Activated CD8-positive, alpha-beta T cell treated with anti-CD3 and anti-CD28 coated beads for 36 hours (primary cell): ENCODE data around the gene PATJ. TPM values are rescaled to one million over a fixed set of nuclear protein-coding genes. Genes with fewer than 3 reads are reported as not detected.
"Not testable (repeated sequence)": the region's sequence is repeated elsewhere in the genome, so short reads cannot be mapped to it uniquely, and the experiment has no call there.

Experiments used
- ATAC-seq: fragments of 200-7000 bp; cut with Tn5 transposase; one replicate; pipeline ENCODE4 v1.10.0; 2021; ENCODE audit warnings: mild to moderate bottlenecking, moderate library complexity
- CTCF ChIA-PET: fragments of 350-600 bp; sonication (Branson Sonifier 250); formaldehyde crosslinking; loops from one replicate; lab custom pipeline; 2021; ENCODE audit warnings: antibody characterized with exemption; lab: Charles Lee
- POLR2A ChIA-PET: fragments of 350-600 bp; sonication (Branson Sonifier 250); formaldehyde crosslinking; loops from one replicate; lab custom pipeline; 2021; ENCODE audit warnings: antibody characterized with exemption; lab: Charles Lee
- DNase-seq: peaks from one replicate; pipeline ENCODE4 v3.0.0-alpha.2; 2020
- H3K27ac Mint-ChIP-seq: one replicate; pipeline ENCODE4 v1.8.0; 2021; ENCODE audit warnings: mild to moderate bottlenecking, mixed read lengths
- H3K27me3 Mint-ChIP-seq: one replicate; pipeline ENCODE4 v1.8.0; 2021; ENCODE audit warnings: mixed read lengths
- H3K36me3 Mint-ChIP-seq: one replicate; pipeline ENCODE4 v1.8.0; 2021; ENCODE audit warnings: low read depth, mixed read lengths
- H3K4me1 Mint-ChIP-seq: one replicate; pipeline ENCODE4 v1.8.0; 2021; ENCODE audit warnings: low read depth, mixed read lengths
- H3K4me3 Mint-ChIP-seq: one replicate; pipeline ENCODE4 v1.8.0; 2021; ENCODE audit warnings: mild to moderate bottlenecking, moderate library complexity, mixed read lengths
- H3K9me3 Mint-ChIP-seq: one replicate; pipeline ENCODE4 v1.8.0; 2021; ENCODE audit warnings: mixed read lengths
- CTCF ChIP-seq: fragments of 200-600 bp; IDR thresholded peaks from one replicate; pipeline ENCODE4 v1.8.0; 2022; ENCODE audit warnings: antibody characterized with exemption, mild to moderate bottlenecking
- intact Hi-C: fragments of 100-400 bp; cut with micrococcal nuclease; formaldehyde crosslinking; loops from one replicate; pipeline ENCODE4 v1.10.0; 2022
- total RNA-seq, 2 experiments: library from RNA; stranded (reverse); gene quantifications; one replicate each; pipeline ENCODE4 v1.2.3, GENCODE V29; 2021

Gene PATJ
- total RNA-seq, 2 experiments from 2014 or later, result 8.1 to 9.2 TPM

DNA sequence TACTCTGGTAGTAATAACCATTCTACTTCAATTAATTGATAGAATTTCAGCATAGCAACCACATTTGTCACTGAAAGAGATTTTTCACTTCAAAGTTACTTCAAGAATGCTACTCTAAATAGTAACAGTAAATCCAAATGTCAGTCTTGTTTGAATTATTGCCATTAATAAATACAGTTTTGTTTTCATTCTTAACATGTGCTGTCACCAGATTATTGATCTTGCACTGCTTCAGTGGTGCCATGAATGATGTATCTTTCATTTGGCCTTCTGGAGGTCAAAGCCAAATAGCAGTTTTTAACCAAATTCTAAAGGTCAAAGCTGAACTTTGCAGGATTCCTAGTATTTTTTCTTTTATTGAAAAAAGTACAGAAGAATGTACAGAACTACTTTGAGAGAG lies 199.5 kb downstream of the PATJ start:
- CTCF ChIA-PET, result no interaction called here
- H3K36me3 Mint-ChIP-seq, result peaks cover 6% of the 10 kb centered on the region
- intact Hi-C loops, result no loop called here

GRCh38 chr1:61942856-61943255 lies 200.6 kb downstream of the PATJ start:
- ATAC-seq (no peak), DNase-seq (no peak)
- H3K4me1 Mint-ChIP-seq, result no peaks in the 10 kb centered on the region
- TF ChIP-seq CTCF, result no peak
- CTCF ChIA-PET, result no interaction called here
- no peaks in the 10 kb centered on the region for H3K27me3 Mint-ChIP-seq
- peaks cover 4% of the 10 kb centered on the region for H3K9me3 Mint-ChIP-seq
- POLR2A ChIA-PET, result no interaction called here
- H3K36me3 Mint-ChIP-seq, result peaks cover 5% of the 10 kb centered on the region
- H3K4me3 Mint-ChIP-seq, result no peak overlapping the region
- intact Hi-C loops, result no loop called here
- no peak overlapping the region for H3K27ac Mint-ChIP-seq

More for the DNA sequence above, 199.5 kb downstream of the PATJ start:
- TF ChIP-seq CTCF, result no peak
- Mint-ChIP-seq H3K4me3 (no peak overlapping the region), H3K9me3 (peaks cover 4% of the 10 kb centered on the region), H3K27ac (no peak overlapping the region), H3K27me3 (no peaks in the 10 kb centered on the region), H3K4me1 (no peaks in the 10 kb centered on the region)
- DNase-seq (no peak), ATAC-seq (no peak)
- POLR2A ChIA-PET, result no interaction called here

GRCh38 chr1:61948685-61949084 lies 206.4 kb downstream of the PATJ start:
- H3K4me1 Mint-ChIP-seq, POLR2A ChIA-PET, H3K27me3 Mint-ChIP-seq, CTCF ChIA-PET, DNase-seq, intact Hi-C loops, ATAC-seq, H3K4me3 Mint-ChIP-seq, H3K9me3 Mint-ChIP-seq, H3K36me3 Mint-ChIP-seq, H3K27ac Mint-ChIP-seq: not testable (repeated sequence)

GRCh38 chr1:61950418-61950817 lies 208.1 kb downstream of the PATJ start:
- H3K4me3 Mint-ChIP-seq, result no peak overlapping the region
- H3K4me1 Mint-ChIP-seq, result no peaks in the 10 kb centered on the region
- peak; percentile 47 for TF ChIP-seq CTCF
- no peaks in the 10 kb centered on the region for H3K27me3 Mint-ChIP-seq
- no peaks in the 10 kb centered on the region for H3K36me3 Mint-ChIP-seq
- POLR2A ChIA-PET, result no interaction called here
- no peak overlapping the region for H3K27ac Mint-ChIP-seq
- CTCF ChIA-PET, result interaction anchor here (1.5 to 3.6 kb wide), 2 partner anchors 34 to 194 kb away, joined by 4 to 9 read pairs; no protein-coding TSS in a partner anchor
- intact Hi-C loops, result no loop called here
- DNase-seq, result no peak
- no peak for ATAC-seq
- H3K9me3 Mint-ChIP-seq, result no peaks in the 10 kb centered on the region

DNA sequence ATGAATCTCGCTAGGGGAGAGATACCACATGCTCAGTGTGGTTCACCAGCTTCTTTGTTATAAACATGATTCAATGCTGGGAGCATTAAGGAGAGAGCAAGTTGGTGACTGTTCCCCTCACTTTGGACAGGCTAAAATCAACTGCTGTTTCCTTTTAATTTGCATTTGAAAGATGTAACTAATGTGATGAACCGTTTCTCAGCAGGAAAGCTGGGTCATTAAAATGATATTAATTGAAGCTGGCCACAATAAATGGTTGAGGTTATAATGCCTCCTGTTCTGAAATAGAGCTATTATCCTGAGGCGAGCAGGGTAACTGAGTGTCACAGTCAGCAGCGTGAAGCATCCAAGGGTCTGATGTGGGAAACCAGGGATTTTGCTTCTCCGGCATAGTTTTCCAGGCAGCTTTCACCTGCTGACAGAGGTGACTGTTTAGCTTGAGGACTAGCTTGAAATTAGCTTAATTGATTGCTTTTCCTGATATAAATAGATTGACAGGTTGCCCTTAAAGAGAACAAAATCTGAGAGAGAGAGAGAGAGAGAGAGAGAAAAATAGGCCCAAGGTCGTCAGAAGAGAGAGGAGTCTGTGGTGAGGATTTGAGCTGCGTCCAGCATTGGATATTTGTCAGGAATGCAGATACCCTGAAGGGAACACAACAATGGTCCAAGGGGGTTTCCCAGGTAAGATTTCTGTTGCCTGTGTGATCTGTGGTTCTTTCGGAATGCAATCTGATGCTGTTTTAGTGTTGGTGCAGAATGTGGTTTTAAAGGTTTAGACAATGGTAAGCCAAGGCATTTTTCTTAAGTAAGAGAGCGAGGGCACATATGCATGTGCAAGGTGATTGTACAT lies 209.7 kb downstream of the PATJ start:
- Mint-ChIP-seq H3K27me3 (no peaks in the 10 kb centered on the region), H3K27ac (no peak overlapping the region), H3K4me3 (no peak overlapping the region), H3K9me3 (no peaks in the 10 kb centered on the region), H3K4me1 (no peaks in the 10 kb centered on the region), H3K36me3 (no peaks in the 10 kb centered on the region)
- intact Hi-C loops, result no loop called here
- ChIA-PET POLR2A (no interaction called here), CTCF (interaction anchor here (1.5 to 3.6 kb wide), 2 partner anchors 33 to 193 kb away, joined by 4 to 9 read pairs; no protein-coding TSS in a partner anchor)
- DNase-seq (no peak), ATAC-seq (no peak)
- no peak for TF ChIP-seq CTCF
